NB4 (cell line): ENCODE measurements around the gene TIMP1.

ENCODE experiments used
- DNase-seq: peaks from one replicate; pipeline ENCODE4 v3.0.0; 2010; ENCODE audit warnings: low read depth
- H3K4me3 ChIP-seq: one replicate; pipeline ENCODE4 v1.5.1; 2011; ENCODE audit warnings: mild to moderate bottlenecking, low read depth, low read length, moderate library complexity
- CTCF ChIP-seq: IDR thresholded peaks from one replicate; pipeline ENCODE4 v1.5.1; 2012; ENCODE audit warnings: low read depth, low read length
- MAX ChIP-seq: IDR thresholded peaks from 2 replicates; pipeline ENCODE4 v1.6.1; 2011; ENCODE audit warnings: low read depth, low read length
- MYC ChIP-seq: IDR thresholded peaks from 2 replicates; pipeline ENCODE4 v1.6.1; 2011; ENCODE audit warnings: low read depth, low read length
- POLR2A ChIP-seq: IDR thresholded peaks from 2 replicates; pipeline ENCODE4 v1.6.1; 2011; ENCODE audit warnings: mild to moderate bottlenecking; ENCODE audit not compliant: insufficient read length; ENCODE audit errors: extremely low read depth

The TIMP1 gene

GRCh38 chrX:47613082-47613481, 30.8 kb downstream of the TIMP1 start:
- H3K4me3 ChIP-seq, result no peak overlapping the region
- DNase-seq, result no peak
- TF ChIP-seq CTCF (no peak), POLR2A (no peak), MAX (no peak), MYC (no peak)

- H3K4me3 ChIP-seq, result no peak overlapping the region
- TF ChIP-seq MYC, result no peak
- TF ChIP-seq POLR2A, result no peak
- TF ChIP-seq MAX, result no peak
- no peak for TF ChIP-seq CTCF
- DNase-seq, result no peak
These were observed 32.4 kb downstream of the TIMP1 start for GRCh38 chrX:47614618-47615017.

- H3K4me3 ChIP-seq, result no peak overlapping the region
- DNase-seq, result no peak
- TF ChIP-seq CTCF (no peak), POLR2A (no peak), MYC (no peak), MAX (no peak)
These were observed 36.8 kb downstream of the TIMP1 start for GRCh38 chrX:47618923-47619485.

GRCh38 chrX:47619486-47620302, 37.5 kb downstream of the TIMP1 start, which contains the start of gene SYN1:
TSS of gene SYN1 (minus strand) at chrX:47619857. CDS start at chrX:47619728, 129 bp downstream.
- no peak within 1 kb of the TSS for H3K4me3 ChIP-seq
- TF ChIP-seq CTCF (no peak), MAX (peak; percentile 52; the same call in 1 of the 2 replicates)
- peak; percentile 85 for DNase-seq

- no peak overlapping the region for H3K4me3 ChIP-seq
- no peak for DNase-seq
- TF ChIP-seq MYC, result no peak
- TF ChIP-seq MAX, result no peak
- TF ChIP-seq POLR2A, result no peak
- TF ChIP-seq CTCF, result no peak
These were observed 38.1 kb downstream of the TIMP1 start for GRCh38 chrX:47620303-47620685.
